ENCODE measurements around the gene TIGD4. TPM values are rescaled to one million over a fixed set of nuclear protein-coding genes. Genes with fewer than 3 reads are reported as not detected.

Gene TIGD4
- total and polyA plus RNA-seq, 2 donors (not counting 1 experiment from before 2014, with no cell fraction given) = 0.04 to 0.59 TPM

- 100% methylated on average over 7 of the region's 7 CpGs for WGBS (ENCODE audit: insufficient coverage)
- ChIA-PET POLR2A (no interaction called here), CTCF (interaction anchor here (0.8 kb wide), 1 partner anchor 266 kb away, joined by 3 read pairs; no protein-coding TSS in a partner anchor)
- no peaks in the 10 kb centered on the region for H4K20me1 ChIP-seq (ENCODE audit: control insufficient read depth, insufficient read depth, low read length, poor library complexity, severe bottlenecking)
- H3K36me3 ChIP-seq (replicated peaks in 1 of 2; ENCODE audit: control extremely low read depth in 1 of 2, control insufficient read depth in 1 of 2, extremely low read depth in 1 of 2, insufficient read depth in 2 of 2, low read length in 1 of 2) = peaks cover 0 to 16% of the 10 kb centered on the region in 2 experiments
- H3K79me2 ChIP-seq (ENCODE audit: control insufficient read depth, insufficient read depth, low read length) = peaks cover 26% of the 10 kb centered on the region
- H3K4me2 ChIP-seq (replicated peaks; ENCODE audit: low read depth, low read length, poor library complexity, severe bottlenecking) = no peak overlapping the region
- no peaks in the 10 kb centered on the region for H3K27me3 Mint-ChIP-seq
- TF ChIP-seq, protein P1, sequence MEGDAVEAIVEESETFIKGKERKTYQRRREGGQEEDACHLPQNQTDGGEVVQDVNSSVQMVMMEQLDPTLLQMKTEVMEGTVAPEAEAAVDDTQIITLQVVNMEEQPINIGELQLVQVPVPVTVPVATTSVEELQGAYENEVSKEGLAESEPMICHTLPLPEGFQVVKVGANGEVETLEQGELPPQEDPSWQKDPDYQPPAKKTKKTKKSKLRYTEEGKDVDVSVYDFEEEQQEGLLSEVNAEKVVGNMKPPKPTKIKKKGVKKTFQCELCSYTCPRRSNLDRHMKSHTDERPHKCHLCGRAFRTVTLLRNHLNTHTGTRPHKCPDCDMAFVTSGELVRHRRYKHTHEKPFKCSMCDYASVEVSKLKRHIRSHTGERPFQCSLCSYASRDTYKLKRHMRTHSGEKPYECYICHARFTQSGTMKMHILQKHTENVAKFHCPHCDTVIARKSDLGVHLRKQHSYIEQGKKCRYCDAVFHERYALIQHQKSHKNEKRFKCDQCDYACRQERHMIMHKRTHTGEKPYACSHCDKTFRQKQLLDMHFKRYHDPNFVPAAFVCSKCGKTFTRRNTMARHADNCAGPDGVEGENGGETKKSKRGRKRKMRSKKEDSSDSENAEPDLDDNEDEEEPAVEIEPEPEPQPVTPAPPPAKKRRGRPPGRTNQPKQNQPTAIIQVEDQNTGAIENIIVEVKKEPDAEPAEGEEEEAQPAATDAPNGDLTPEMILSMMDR (IDR thresholded peaks at IDR 0.05) = no peak
- no peak for TF ChIP-seq EZH2 (IDR thresholded peaks at IDR 0.05; ENCODE audit: borderline replicate concordance, insufficient read depth, low read depth, low read length, poor library complexity, severe bottlenecking)
- no peaks in the 10 kb centered on the region for H3K27me3 ChIP-seq (replicated peaks in 1 of 4; ENCODE audit: control extremely low read depth in 1 of 4, control insufficient read depth in 3 of 4, insufficient read depth in 4 of 4, low read length in 3 of 4)
- H3K4me3 Mint-ChIP-seq = no peak overlapping the region
- intact Hi-C loops (cut with micrococcal nuclease) = no loop called here
- no peak overlapping the region for H3K4me3 ChIP-seq (ENCODE audit: control extremely low read depth in 1 of 5, extremely low read depth in 1 of 5, insufficient read depth in 1 of 5, low read depth in 2 of 5, low read length in 4 of 5)
- peaks cover 0 to 18% (median 12%) of the 10 kb centered on the region in 3 donors for H3K9me3 ChIP-seq (ENCODE audit: control extremely low read depth in 1 of 3, control insufficient read depth in 2 of 3, insufficient read depth in 1 of 3, low read length in 2 of 3)
- H3K9me3 Mint-ChIP-seq (ENCODE audit: insufficient read depth) = peaks cover 5% of the 10 kb centered on the region
- no peak overlapping the region for H2AFZ ChIP-seq (ENCODE audit: insufficient read depth, low read depth, low read length, poor library complexity, severe bottlenecking)
- no peak overlapping the region for H3K27ac Mint-ChIP-seq
- DNase-seq = no peak
- no peak for ATAC-seq (ENCODE audit: low read depth)
- H3K4me1 ChIP-seq (ENCODE audit: control insufficient read depth in 2 of 2, insufficient read depth in 2 of 2, low read length in 2 of 2) = peaks cover 0 to 10% of the 10 kb centered on the region in 2 donors
- no peak overlapping the region for H3K27ac ChIP-seq (ENCODE audit: low read length in 2 of 2)
- H3K9ac ChIP-seq (ENCODE audit: low read length) = no peak overlapping the region
- H3K4me1 Mint-ChIP-seq = peaks cover 20% of the 10 kb centered on the region
Measured at GRCh38 chr4:152819026-152819645, 39.6 kb upstream of the TIGD4 start.

GRCh38 chr4:152817331-152817730, 37.8 kb upstream of the TIGD4 start:
- Histone ChIP-seq H3K4me3 (ENCODE audit: control extremely low read depth in 1 of 5, extremely low read depth in 1 of 5, insufficient read depth in 1 of 5, low read depth in 2 of 5, low read length in 4 of 5) (no peak overlapping the region), H3K9ac (ENCODE audit: low read length) (no peak overlapping the region), H3K4me2 (replicated peaks; ENCODE audit: low read depth, low read length, poor library complexity, severe bottlenecking) (no peak overlapping the region), H3K4me1 (ENCODE audit: control insufficient read depth in 2 of 2, insufficient read depth in 2 of 2, low read length in 2 of 2) (peaks cover 0 to 10% of the 10 kb centered on the region in 2 donors), H3K79me2 (ENCODE audit: control insufficient read depth, insufficient read depth, low read length) (peaks cover 30% of the 10 kb centered on the region), H3K27me3 (replicated peaks in 1 of 4; ENCODE audit: control extremely low read depth in 1 of 4, control insufficient read depth in 3 of 4, insufficient read depth in 4 of 4, low read length in 3 of 4) (no peaks in the 10 kb centered on the region), H3K27ac (ENCODE audit: low read length in 2 of 2) (no peak overlapping the region), H3K36me3 (replicated peaks in 1 of 2; ENCODE audit: control extremely low read depth in 1 of 2, control insufficient read depth in 1 of 2, extremely low read depth in 1 of 2, insufficient read depth in 2 of 2, low read length in 1 of 2) (peaks cover 0 to 16% of the 10 kb centered on the region in 2 experiments), H2AFZ (ENCODE audit: insufficient read depth, low read depth, low read length, poor library complexity, severe bottlenecking) (no peak overlapping the region), H3K9me3 (ENCODE audit: control extremely low read depth in 1 of 3, control insufficient read depth in 2 of 3, insufficient read depth in 1 of 3, low read length in 2 of 3) (peaks cover 0 to 18% (median 15%) of the 10 kb centered on the region in 3 donors), H4K20me1 (ENCODE audit: control insufficient read depth, insufficient read depth, low read length, poor library complexity, severe bottlenecking) (no peaks in the 10 kb centered on the region)
- Mint-ChIP-seq H3K4me1 (peaks cover 24% of the 10 kb centered on the region), H3K4me3 (no peak overlapping the region), H3K27ac (no peak overlapping the region), H3K9me3 (ENCODE audit: insufficient read depth) (peaks cover 10% of the 10 kb centered on the region), H3K27me3 (no peaks in the 10 kb centered on the region)
- intact Hi-C loops (cut with micrococcal nuclease) = no loop called here
- DNase-seq (no peak), ATAC-seq (ENCODE audit: low read depth) (no peak)
- POLR2A ChIA-PET = no interaction called here
- CTCF ChIA-PET = interaction anchor here (0.6 kb wide), 1 partner anchor 417 kb away, joined by 3 read pairs; no protein-coding TSS in a partner anchor
- TF ChIP-seq, protein P1 (IDR thresholded peaks at IDR 0.05) = no peak
- TF ChIP-seq EZH2 (IDR thresholded peaks at IDR 0.05; ENCODE audit: borderline replicate concordance, insufficient read depth, low read depth, low read length, poor library complexity, severe bottlenecking) = no peak

Measured in B cell (primary cell).